Ectodermal cell (in vitro differentiated cells): ENCODE data around the gene GPC5.

ENCODE experiments used
- H3K27ac ChIP-seq: 2 replicates; pipeline ENCODE4 v1.7.0; 2013; ENCODE audit warnings: mild to moderate bottlenecking, low read depth, low read length; ENCODE audit not compliant: insufficient read depth, poor library complexity, severe bottlenecking
- H3K27me3 ChIP-seq: 2 replicates; pipeline ENCODE4 v1.7.0; 2013; ENCODE audit warnings: mild to moderate bottlenecking, low read length; ENCODE audit not compliant: insufficient read depth, control insufficient read depth, poor library complexity, severe bottlenecking
- H3K36me3 ChIP-seq: one replicate; pipeline ENCODE4 v1.7.0; 2013; ENCODE audit warnings: low read length; ENCODE audit not compliant: control insufficient read depth, insufficient read depth
- H3K4me1 ChIP-seq: one replicate; pipeline ENCODE4 v1.7.0; 2013; ENCODE audit warnings: low read length; ENCODE audit not compliant: control insufficient read depth, insufficient read depth
- H3K4me3 ChIP-seq: 2 replicates; pipeline ENCODE4 v1.7.0; 2013; ENCODE audit warnings: low read depth, low read length, control low read depth; ENCODE audit not compliant: insufficient read depth
- H3K9me3 ChIP-seq: 2 replicates; pipeline ENCODE4 v1.7.0; 2013; ENCODE audit warnings: mild to moderate bottlenecking, low read length, moderate library complexity; ENCODE audit not compliant: control insufficient read depth
- WGBS, 2 experiments: methylation state at CpG; one replicate each; pipeline ENCODE4 v1.1.7; 2013; ENCODE audit warnings: missing lambda C conversion rate in 2 of 2; 5-methylcytosine and 5-hydroxymethylcytosine counted together

The GPC5 gene

DNA sequence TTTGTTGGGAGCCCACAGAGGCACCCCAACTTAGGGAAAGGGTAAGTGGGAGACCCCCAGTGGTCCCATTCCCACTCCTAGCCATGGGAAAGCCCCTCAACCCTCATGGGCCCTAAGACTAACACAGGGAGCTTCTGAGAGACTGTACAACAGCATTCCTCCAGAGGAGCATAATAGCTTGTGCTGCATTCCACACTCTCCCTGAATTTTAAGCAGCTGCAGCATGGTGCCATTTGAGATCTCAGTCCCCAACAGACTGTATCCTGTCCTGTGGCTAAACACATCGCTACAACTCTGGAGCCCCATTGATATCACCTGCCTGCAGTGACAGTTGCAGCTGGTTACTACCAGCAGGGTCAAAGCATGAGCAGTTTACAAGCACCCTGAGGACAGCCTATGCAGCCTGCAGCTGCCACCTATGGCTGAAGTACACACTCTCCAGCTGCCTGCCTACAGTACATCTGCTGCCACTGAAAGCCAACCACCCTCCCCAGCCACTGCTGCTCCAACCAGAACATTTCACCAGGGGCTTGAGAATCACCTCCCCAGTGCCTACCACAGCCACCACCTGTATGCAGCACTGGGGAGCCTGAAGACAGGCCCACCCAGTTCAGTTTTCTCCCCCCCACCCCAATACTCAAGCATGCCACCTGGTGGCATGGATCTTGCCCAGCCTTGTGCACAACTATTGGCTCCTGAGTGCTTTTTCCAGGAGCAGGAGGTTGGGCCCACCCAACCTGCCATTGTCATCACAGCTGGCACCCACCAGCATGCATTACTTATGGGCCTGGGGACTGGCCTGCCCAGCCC lies 557.3 kb downstream of the GPC5 start:
- Histone ChIP-seq H3K4me3 (no peak overlapping the region), H3K27ac (no peak overlapping the region), H3K4me1 (no peaks in the 10 kb centered on the region), H3K27me3 (no peaks in the 10 kb centered on the region), H3K36me3 (no peaks in the 10 kb centered on the region), H3K9me3 (no peaks in the 10 kb centered on the region)
- WGBS, 2 experiments = 68 to 82% methylated on average over 1 of the region's 1 CpG

DNA sequence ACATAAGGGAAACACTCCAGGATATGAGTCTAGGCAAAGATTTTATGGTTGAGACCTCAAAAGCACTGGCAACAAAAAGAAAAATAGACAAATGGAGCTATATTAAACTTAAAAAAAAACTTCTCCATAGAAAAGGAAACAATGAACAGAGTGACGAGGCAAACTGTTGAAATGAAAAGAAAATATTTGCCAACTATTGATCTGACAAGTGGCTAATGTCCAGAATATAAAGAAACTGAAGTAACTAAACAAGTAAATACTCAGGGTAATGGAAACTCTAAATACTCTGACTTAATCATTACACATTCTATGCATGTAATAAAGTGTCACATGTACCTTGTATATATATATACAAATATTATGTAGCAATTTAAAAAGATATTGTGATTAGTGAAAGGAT lies 562.5 kb downstream of the GPC5 start:
- 88% methylated on average over 1 of the region's 1 CpG; no CpG with 5 or more reads in 1 of the 2 experiments for WGBS, 2 experiments
- no peaks in the 10 kb centered on the region for H3K4me1 ChIP-seq
- H3K36me3 ChIP-seq = no peaks in the 10 kb centered on the region
- no peaks in the 10 kb centered on the region for H3K27me3 ChIP-seq
- no peaks in the 10 kb centered on the region for H3K9me3 ChIP-seq
- H3K4me3 ChIP-seq = no peak overlapping the region
- no peak overlapping the region for H3K27ac ChIP-seq

DNA sequence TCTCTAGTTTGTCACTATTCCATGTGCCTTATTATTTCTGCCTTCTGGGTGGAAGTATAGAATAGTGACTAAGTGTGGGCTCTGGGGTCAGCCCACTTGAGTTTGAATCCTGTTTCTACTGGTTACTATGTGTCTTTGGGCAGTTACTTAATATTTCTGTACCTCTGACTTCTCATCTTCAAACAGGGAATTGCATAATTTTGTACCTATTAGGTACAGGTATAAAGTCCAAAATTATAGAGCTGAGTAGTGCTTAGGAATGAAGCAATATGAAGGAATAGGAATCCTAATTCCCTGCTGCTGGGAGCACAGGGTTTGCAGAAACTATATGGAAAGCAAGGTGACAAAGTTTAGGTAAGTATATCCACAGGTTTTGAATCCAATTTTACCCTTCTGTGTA lies 564.5 kb downstream of the GPC5 start:
- no peaks in the 10 kb centered on the region for H3K36me3 ChIP-seq

DNA sequence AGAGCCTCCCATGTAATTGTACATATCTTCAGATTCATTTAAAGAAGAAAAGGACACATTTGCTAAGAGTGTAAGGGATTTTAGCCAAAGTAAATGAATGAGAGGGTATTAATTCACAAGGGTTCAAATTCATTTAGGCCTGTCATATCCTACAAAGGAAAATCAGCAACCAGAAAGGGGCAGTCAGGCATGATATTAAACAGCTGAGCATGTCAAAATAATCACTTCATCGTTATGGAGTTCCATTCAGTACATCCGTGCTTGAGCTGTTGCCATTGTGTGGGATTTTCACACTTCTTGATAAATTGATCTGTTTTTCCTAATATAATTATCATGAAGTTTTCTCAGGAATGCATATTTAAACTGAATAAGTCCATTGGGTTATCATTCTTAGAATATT lies 567.1 kb downstream of the GPC5 start:
- H3K36me3 ChIP-seq = no peaks in the 10 kb centered on the region
- H3K4me3 ChIP-seq = no peak overlapping the region
- H3K9me3 ChIP-seq = no peaks in the 10 kb centered on the region
- H3K27me3 ChIP-seq = no peaks in the 10 kb centered on the region
- H3K27ac ChIP-seq = no peak overlapping the region
- WGBS, 2 experiments = 100% methylated on average over 2 of the region's 2 CpGs
- H3K4me1 ChIP-seq = no peaks in the 10 kb centered on the region

More for the DNA sequence above, 564.5 kb downstream of the GPC5 start:
- Histone ChIP-seq H3K27me3 (no peaks in the 10 kb centered on the region), H3K27ac (no peak overlapping the region), H3K9me3 (no peaks in the 10 kb centered on the region), H3K4me3 (no peak overlapping the region), H3K4me1 (no peaks in the 10 kb centered on the region)

DNA sequence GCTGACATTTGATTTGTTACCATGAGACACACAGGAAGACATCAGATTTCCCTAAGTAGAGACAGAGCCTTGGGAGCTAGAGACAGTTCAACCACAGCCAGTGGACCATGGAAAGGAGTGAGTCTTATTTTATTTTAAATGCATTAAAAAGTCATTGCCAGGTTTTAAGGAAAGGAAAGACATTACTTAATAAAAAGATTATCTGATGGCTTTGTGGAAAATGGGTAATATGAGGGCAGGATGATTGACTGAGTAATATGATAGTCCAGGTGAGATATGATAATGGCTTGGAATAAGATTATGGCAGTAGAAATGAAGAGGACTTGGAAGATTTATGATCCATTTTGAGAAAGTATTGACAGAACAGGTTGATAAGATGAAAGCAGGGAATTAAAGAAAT lies 580.1 kb downstream of the GPC5 start:
- Histone ChIP-seq H3K27ac (no peak overlapping the region), H3K36me3 (no peaks in the 10 kb centered on the region), H3K4me1 (no peaks in the 10 kb centered on the region), H3K9me3 (no peaks in the 10 kb centered on the region), H3K4me3 (no peak overlapping the region), H3K27me3 (no peaks in the 10 kb centered on the region)

DNA sequence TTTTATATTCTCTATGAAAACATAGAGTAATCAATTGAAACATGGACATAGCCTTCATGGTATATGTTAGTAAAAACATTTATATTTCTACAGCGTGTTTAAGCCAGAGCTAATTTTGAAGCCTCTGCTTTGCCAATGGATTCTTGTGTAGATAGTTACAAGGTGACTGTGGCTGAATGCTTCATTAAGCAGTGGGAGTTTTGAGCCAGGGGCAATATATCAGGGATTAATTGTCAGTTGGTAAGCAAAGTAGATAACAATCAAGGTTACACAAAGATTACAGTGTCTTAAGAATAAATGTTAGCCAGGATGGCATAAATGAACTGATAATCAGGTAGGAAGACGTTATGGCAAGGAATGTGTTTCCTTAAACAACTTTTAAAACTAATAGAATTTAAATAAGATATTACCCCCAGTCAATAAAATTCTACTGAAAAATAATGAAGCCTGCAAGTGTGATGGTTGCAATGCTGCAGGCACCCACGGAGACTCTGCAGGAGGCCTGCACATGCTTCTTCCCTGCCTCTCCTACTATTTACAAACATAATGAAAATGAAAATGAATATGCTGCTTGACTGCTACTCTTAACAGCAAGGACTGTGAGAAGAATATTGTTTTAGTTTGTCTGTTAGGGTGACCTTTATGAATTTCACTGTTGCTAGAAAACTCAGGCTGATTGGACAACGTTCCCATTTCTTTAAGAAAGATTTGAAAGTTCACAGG lies 588.5 kb downstream of the GPC5 start:
- no peaks in the 10 kb centered on the region for H3K27me3 ChIP-seq
- H3K36me3 ChIP-seq = no peaks in the 10 kb centered on the region
- 86 to 92% methylated on average over 2 to 3 of the region's 4 CpGs for WGBS, 2 experiments
- H3K4me3 ChIP-seq = no peak overlapping the region
- no peak overlapping the region for H3K27ac ChIP-seq
- H3K9me3 ChIP-seq = no peaks in the 10 kb centered on the region
- peaks cover 5% of the 10 kb centered on the region for H3K4me1 ChIP-seq

DNA sequence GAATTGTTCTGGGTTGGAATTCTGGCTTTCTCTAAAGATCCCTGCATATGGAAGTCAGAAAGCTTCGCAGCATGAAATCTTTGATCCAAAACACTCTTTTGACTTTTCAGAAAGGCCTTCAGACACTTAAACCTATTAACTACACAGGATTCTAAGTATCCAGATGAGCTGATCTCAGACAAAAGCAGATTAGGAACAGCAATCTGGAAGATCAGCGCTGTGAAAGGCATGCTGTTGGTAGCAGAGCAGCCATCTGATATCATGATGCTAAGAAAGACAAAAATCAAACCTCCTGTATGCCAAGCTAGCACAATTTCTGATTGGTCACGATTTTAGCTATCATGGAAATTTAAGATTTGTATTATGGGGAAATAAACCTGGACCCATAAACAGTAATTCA lies 589.9 kb downstream of the GPC5 start:
- no peaks in the 10 kb centered on the region for H3K27me3 ChIP-seq
- peaks cover 5% of the 10 kb centered on the region for H3K4me1 ChIP-seq
- 82 to 84% methylated on average over 2 to 3 of the region's 3 CpGs for WGBS, 2 experiments
- H3K27ac ChIP-seq = no peak overlapping the region
- no peak overlapping the region for H3K4me3 ChIP-seq
- H3K36me3 ChIP-seq = no peaks in the 10 kb centered on the region
- H3K9me3 ChIP-seq = no peaks in the 10 kb centered on the region

DNA sequence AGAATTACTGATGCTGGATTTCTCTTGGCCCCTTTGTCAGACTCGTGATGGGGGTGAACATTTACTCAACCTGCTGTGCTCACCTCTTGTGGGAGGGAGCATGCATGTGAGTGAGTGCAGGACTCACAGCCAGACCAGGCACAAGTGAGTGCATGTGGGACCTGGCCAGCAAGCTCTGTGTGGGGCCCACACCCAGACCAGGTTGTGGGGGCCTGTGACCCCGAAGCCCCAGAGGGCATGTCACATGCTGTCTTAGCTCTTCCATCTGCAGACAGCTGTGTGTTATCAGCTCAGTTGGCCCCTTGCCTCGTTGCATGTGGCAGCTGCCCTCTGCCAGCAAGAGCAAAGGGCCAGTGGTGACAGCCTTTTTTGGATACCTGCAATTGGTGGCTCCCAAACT lies 614.4 kb downstream of the GPC5 start:
- Histone ChIP-seq H3K27me3 (no peaks in the 10 kb centered on the region), H3K36me3 (no peaks in the 10 kb centered on the region), H3K27ac (no peak overlapping the region), H3K9me3 (no peaks in the 10 kb centered on the region), H3K4me1 (no peaks in the 10 kb centered on the region), H3K4me3 (no peak overlapping the region)
- 89 to 92% methylated on average over 3 of the region's 3 CpGs for WGBS, 2 experiments

DNA sequence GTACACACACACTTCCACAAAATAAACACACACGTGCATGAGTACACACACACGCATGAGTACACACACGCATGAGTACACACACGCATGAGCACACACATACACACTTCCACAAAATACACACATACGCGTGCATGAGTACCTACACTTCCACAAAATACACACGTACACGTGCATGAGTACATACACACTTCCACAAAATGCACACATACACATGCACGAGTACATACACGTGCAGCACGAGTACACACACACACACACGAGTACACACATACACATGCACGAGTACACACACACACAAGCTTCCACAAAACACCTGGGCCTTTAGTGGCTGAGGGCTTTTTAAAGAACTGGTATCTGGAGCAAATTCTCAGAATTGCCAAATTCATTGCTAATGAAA lies 619.3 kb downstream of the GPC5 start:
- H3K36me3 ChIP-seq = no peaks in the 10 kb centered on the region
- no peaks in the 10 kb centered on the region for H3K9me3 ChIP-seq
- WGBS, 2 experiments = 93 to 95% methylated on average over 13 of the region's 13 CpGs
- no peaks in the 10 kb centered on the region for H3K27me3 ChIP-seq
- no peak overlapping the region for H3K27ac ChIP-seq
- H3K4me1 ChIP-seq = no peaks in the 10 kb centered on the region
- no peak overlapping the region for H3K4me3 ChIP-seq

DNA sequence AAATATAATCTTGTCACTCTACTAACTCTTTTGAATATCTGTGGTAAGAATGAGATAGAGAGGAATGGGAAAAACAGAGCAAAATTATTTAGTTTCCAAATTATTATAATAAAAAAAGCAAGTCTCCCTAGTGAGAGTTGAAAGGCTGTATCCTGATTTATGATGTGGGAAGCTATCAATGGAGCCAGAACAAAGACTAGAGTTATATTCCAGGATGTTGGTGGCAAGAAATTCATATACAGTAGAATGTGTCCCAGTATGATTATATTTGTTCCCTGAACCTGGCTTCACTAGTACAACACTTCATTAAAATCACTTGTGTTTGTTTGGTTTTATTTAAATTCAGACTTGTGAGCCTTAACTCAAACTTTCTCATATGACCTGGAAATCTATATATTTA lies 630.3 kb downstream of the GPC5 start:
- no peaks in the 10 kb centered on the region for H3K27me3 ChIP-seq
- no peak overlapping the region for H3K4me3 ChIP-seq
- H3K9me3 ChIP-seq = no peaks in the 10 kb centered on the region
- no peaks in the 10 kb centered on the region for H3K36me3 ChIP-seq
- H3K4me1 ChIP-seq = no peaks in the 10 kb centered on the region
- no peak overlapping the region for H3K27ac ChIP-seq
